HL-60 (cell line): ENCODE results near the gene ZNF692.

Source experiments
- CTCF ChIP-seq: IDR thresholded peaks from one replicate; pipeline ENCODE4 v1.5.1; 2011; ENCODE audit warnings: low read length, control low read depth, inconsistent platforms; ENCODE audit not compliant: insufficient read depth
- GABPA ChIP-seq: IDR thresholded peaks from 2 replicates; pipeline ENCODE4 v1.6.1; 2012; ENCODE audit warnings: low read depth
- POLR2AphosphoS5 ChIP-seq: IDR thresholded peaks from 2 replicates; pipeline ENCODE4 v1.6.1; 2012; ENCODE audit warnings: low read depth
- REST ChIP-seq: IDR thresholded peaks from 2 replicates; pipeline ENCODE4 v1.6.1; 2012; ENCODE audit warnings: low read depth; ENCODE audit not compliant: insufficient replicate concordance
- SPI1 ChIP-seq: IDR thresholded peaks from 2 replicates; pipeline ENCODE4 v1.6.1; 2012; ENCODE audit warnings: low read depth, mild to moderate bottlenecking, borderline replicate concordance

GRCh38 chr1:248825136-248825535, 33.7 kb downstream of the ZNF692 start:
- no peak for TF ChIP-seq CTCF
- no peak for TF ChIP-seq POLR2AphosphoS5
- no peak for TF ChIP-seq REST
- no peak for TF ChIP-seq GABPA
- TF ChIP-seq SPI1: no peak
